ENCODE data around the gene STAG3. TPM values are rescaled to one million over a fixed set of nuclear protein-coding genes. Genes with fewer than 3 reads are reported as not detected.
A peak's percentile ranks its signal among the peaks of the same experiment; 100 is the strongest.

Gene STAG3
- total and polyA plus RNA-seq, 2 experiments from 2014 or later: 1.0 to 4.8 TPM

DNA sequence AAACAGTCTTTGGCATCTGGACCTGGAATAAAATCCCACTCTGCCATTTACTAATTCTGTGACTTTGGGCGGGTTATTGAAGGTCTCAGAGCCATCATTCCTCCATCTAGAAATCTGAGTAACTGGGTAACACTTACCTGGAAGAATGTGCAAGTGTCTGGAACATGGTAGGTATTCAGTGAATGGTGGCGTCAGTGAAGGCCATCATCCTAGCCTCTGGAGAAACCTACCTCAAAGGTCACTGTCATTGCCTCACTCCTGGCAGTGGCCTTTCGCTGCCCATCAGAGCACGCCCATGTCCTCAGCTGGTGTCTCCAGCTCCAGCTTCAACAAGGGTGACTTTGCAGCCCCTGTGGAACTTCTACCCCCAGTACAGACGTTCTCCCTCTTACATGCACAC lies 13.8 kb upstream of the STAG3 start:
- no peaks in the 10 kb centered on the region for H3K9me3 ChIP-seq (ENCODE audit: low read depth)
- peaks cover 9% of the 10 kb centered on the region for H3K4me1 ChIP-seq (ENCODE audit: insufficient read depth)
- TF ChIP-seq EZH2phosphoT487 (IDR thresholded peaks at IDR 0.05; ENCODE audit: low read depth, severe bottlenecking, unreplicated experiment) (no peak), EZH2 (IDR thresholded peaks at IDR 0.05; ENCODE audit: borderline replicate concordance) (no peak)
- TF ChIP-seq, protein P1, sequence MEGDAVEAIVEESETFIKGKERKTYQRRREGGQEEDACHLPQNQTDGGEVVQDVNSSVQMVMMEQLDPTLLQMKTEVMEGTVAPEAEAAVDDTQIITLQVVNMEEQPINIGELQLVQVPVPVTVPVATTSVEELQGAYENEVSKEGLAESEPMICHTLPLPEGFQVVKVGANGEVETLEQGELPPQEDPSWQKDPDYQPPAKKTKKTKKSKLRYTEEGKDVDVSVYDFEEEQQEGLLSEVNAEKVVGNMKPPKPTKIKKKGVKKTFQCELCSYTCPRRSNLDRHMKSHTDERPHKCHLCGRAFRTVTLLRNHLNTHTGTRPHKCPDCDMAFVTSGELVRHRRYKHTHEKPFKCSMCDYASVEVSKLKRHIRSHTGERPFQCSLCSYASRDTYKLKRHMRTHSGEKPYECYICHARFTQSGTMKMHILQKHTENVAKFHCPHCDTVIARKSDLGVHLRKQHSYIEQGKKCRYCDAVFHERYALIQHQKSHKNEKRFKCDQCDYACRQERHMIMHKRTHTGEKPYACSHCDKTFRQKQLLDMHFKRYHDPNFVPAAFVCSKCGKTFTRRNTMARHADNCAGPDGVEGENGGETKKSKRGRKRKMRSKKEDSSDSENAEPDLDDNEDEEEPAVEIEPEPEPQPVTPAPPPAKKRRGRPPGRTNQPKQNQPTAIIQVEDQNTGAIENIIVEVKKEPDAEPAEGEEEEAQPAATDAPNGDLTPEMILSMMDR (IDR thresholded peaks at IDR 0.05; ENCODE audit: poor library complexity): no peak
- peaks cover 3% of the 10 kb centered on the region for H3K27me3 ChIP-seq
- H3K36me3 ChIP-seq (replicated peaks; ENCODE audit: insufficient read depth, low read depth): no peaks in the 10 kb centered on the region
- H3K79me2 ChIP-seq: no peaks in the 10 kb centered on the region
- H3K27ac ChIP-seq: no peak overlapping the region
- H3K4me2 ChIP-seq: no peak overlapping the region
- 94% methylated on average over 5 of the region's 5 CpGs for WGBS (ENCODE audit: low lambda C conversion rate, missing lambda C conversion rate)
- no peaks in the 10 kb centered on the region for H4K20me1 ChIP-seq (ENCODE audit: insufficient read depth, poor library complexity, severe bottlenecking)
- H2AFZ ChIP-seq: no peak overlapping the region
- no peaks in the 10 kb centered on the region for H3K9me2 ChIP-seq (replicated peaks; ENCODE audit: insufficient read depth)
- DNase-seq (ENCODE audit: low spot score): no peak
- H3K4me3 ChIP-seq: no peak overlapping the region

DNA sequence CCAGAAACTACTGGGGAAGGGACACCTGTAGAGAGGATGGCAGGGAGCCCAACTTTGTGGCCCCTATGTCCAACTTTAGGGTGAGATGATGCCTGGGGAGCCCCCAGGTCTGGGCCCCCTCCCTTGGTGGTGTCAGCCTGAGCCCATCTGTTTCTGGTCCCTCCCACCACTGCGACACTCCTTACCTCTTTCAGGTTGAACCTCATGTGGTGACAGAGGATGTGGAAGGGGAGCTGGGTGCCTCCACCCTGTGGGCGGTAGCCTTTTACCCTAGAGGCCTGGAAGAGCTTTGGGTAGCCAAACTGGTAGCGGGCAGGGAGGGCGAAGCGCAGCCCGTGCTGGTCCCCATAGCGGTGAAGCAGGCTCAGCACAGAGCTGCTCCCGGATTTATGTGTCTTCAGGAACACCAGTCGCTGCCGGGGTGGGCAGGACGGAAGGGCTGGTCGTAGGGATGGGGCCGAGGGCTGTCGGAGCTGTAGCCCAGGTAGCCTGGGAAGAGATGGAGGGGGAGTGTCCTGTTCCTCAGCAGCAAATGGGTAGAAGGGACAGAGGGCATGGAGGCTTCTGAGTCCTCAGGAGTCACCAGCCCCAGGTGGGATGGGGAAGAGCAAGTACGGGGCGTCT lies 11.3 kb upstream of the STAG3 start:
- TF ChIP-seq EZH2phosphoT487 (IDR thresholded peaks at IDR 0.05; ENCODE audit: low read depth, severe bottlenecking, unreplicated experiment) (no peak), EZH2 (IDR thresholded peaks at IDR 0.05; ENCODE audit: borderline replicate concordance) (no peak)
- TF ChIP-seq, protein P1 (IDR thresholded peaks at IDR 0.05; ENCODE audit: poor library complexity): no peak
- peaks cover 14% of the 10 kb centered on the region for H3K4me1 ChIP-seq (ENCODE audit: insufficient read depth)
- WGBS (ENCODE audit: low lambda C conversion rate, missing lambda C conversion rate): 85% methylated on average over 16 of the region's 16 CpGs

DNA sequence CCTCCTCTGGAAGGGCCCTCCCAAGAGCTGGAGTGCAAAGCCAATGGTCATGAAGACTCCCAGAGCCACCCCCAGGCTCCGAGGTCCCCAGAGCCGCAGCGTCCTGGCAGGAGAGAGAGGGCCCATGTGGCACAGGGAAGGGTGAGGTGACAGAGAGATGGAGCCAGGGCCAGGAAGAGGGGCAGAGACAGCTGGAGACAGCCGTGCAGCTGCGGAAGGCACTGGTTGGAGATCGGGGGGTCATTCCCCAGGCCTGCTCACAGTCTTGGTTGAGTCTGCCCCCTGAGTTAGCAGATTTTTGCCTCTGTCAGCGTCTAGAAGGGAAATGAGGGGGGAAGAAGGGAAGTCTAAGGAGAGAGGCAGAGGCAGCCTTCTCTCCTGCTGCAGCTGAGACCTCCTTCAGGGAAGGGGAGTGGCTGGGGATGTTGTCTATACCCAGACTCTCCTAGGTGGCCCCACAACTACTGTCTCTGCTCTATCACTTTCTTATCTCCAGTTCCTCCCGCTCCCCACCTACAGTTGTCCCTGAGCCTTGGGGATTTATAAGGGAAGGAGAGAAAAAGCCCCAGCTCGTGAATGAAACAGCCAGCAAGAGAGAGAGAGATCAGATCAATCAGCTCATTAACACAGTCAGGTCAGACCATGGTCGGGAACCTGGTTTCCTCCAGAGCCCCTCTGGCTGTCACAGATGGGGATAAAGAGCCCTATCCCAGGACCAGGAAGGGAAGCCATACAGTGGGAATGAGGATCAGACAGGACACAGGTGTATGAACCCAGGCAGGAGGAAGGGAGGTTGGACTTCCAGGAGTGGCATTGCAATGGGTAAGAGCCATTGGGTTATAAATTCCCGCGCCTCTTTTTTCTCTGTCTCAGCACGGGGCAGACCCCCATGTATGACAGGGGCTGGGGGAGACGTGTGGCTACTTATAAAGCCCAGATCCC lies 10.5 kb upstream of the STAG3 start:
- no peaks in the 10 kb centered on the region for H3K79me2 ChIP-seq
- peak overlapping the region; percentile 24 for H2AFZ ChIP-seq
- H3K9me2 ChIP-seq (replicated peaks; ENCODE audit: insufficient read depth): no peaks in the 10 kb centered on the region
- peaks cover 18% of the 10 kb centered on the region for H3K27me3 ChIP-seq
- DNase-seq (ENCODE audit: low spot score): no peak
- WGBS (ENCODE audit: low lambda C conversion rate, missing lambda C conversion rate): 51% methylated on average over 14 of the region's 14 CpGs
- H3K4me1 ChIP-seq (ENCODE audit: insufficient read depth): peaks cover 20% of the 10 kb centered on the region
- H3K27ac ChIP-seq: peak overlapping the region; percentile 33
- no peak overlapping the region for H3K4me3 ChIP-seq
- peak overlapping the region; percentile 73 for H3K4me2 ChIP-seq
- H3K36me3 ChIP-seq (replicated peaks; ENCODE audit: insufficient read depth, low read depth): no peaks in the 10 kb centered on the region
- no peak for TF ChIP-seq EZH2phosphoT487 (IDR thresholded peaks at IDR 0.05; ENCODE audit: low read depth, severe bottlenecking, unreplicated experiment)
- TF ChIP-seq, protein P1 (IDR thresholded peaks at IDR 0.05; ENCODE audit: poor library complexity): no peak
- no peak for TF ChIP-seq EZH2 (IDR thresholded peaks at IDR 0.05; ENCODE audit: borderline replicate concordance)
- H4K20me1 ChIP-seq (ENCODE audit: insufficient read depth, poor library complexity, severe bottlenecking): no peaks in the 10 kb centered on the region
- no peaks in the 10 kb centered on the region for H3K9me3 ChIP-seq (ENCODE audit: low read depth)

More for the DNA sequence above, 11.3 kb upstream of the STAG3 start:
- peaks cover 12% of the 10 kb centered on the region for H3K27me3 ChIP-seq
- no peaks in the 10 kb centered on the region for H3K9me2 ChIP-seq (replicated peaks; ENCODE audit: insufficient read depth)
- DNase-seq (ENCODE audit: low spot score): no peak
- no peak overlapping the region for H2AFZ ChIP-seq
- no peaks in the 10 kb centered on the region for H4K20me1 ChIP-seq (ENCODE audit: insufficient read depth, poor library complexity, severe bottlenecking)
- no peak overlapping the region for H3K4me2 ChIP-seq
- H3K27ac ChIP-seq: no peak overlapping the region
- no peaks in the 10 kb centered on the region for H3K79me2 ChIP-seq
- H3K9me3 ChIP-seq (ENCODE audit: low read depth): no peaks in the 10 kb centered on the region
- H3K4me3 ChIP-seq: no peak overlapping the region
- no peaks in the 10 kb centered on the region for H3K36me3 ChIP-seq (replicated peaks; ENCODE audit: insufficient read depth, low read depth)
